Adrenal gland (tissue), 12 donors: ENCODE measurements around the gene MFF. TPM values are rescaled to one million over a fixed set of nuclear protein-coding genes. Genes with fewer than 3 reads are reported as not detected.

Source experiments
- DNase-seq, 7 donors: peaks; one replicate each; pipeline ENCODE4 v3.0.0-alpha.2; 2019 to 2020
- H3K27ac ChIP-seq, 5 donors: fragments of 200-600 bp; sonication (generic) in 4 of 5; 1 replicate in 3 of 5; 2 replicates in 2 of 5; pipeline versions ENCODE4 v1.5.1 to v1.8.0; 2016 to 2020; ENCODE audit warnings: mild to moderate bottlenecking in 1 of 5
- H3K27me3 ChIP-seq: fragments of 200-600 bp; 2 replicates; pipeline ENCODE4 v1.8.0; 2021
- H3K36me3 ChIP-seq, 2 donors: fragments of 200-600 bp; replicated peaks in 1 of 2; 1 replicate in 1 of 2; 2 replicates in 1 of 2; pipeline versions ENCODE4 v1.5.1 to v1.8.0; 2018 to 2022
- H3K4me1 ChIP-seq, 2 donors: fragments of 200-600 bp; replicated peaks in 1 of 2; 1 replicate in 1 of 2; 2 replicates in 1 of 2; pipeline versions ENCODE4 v1.5.1 to v1.8.0; 2018 to 2021
- H3K4me3 ChIP-seq, 4 donors: fragments of 200-600 bp; sonication (generic) in 3 of 4; one replicate each; pipeline ENCODE4 v1.5.1; 2016 to 2018
- H3K9me3 ChIP-seq, 3 donors: fragments of 200-600 bp; sonication (generic) in 1 of 3; replicated peaks in 1 of 3; 1 replicate in 2 of 3; 2 replicates in 1 of 3; pipeline versions ENCODE4 v1.5.1 to v1.8.0; 2016 to 2021
- CTCF ChIP-seq, 6 experiments: fragments of 450-650 bp in 4 of 6; fragments of 200-600 bp in 2 of 6; sonication (generic) in 1 of 6; IDR thresholded peaks; 1 replicate in 5 of 6; 2 replicates in 1 of 6; pipeline versions ENCODE4 v1.5.1 to v1.8.0; 2016 to 2021; ENCODE audit warnings: antibody characterized with exemption in 6 of 6, mild to moderate bottlenecking in 2 of 6, moderate library complexity in 1 of 6
- POLR2A ChIP-seq, 2 donors: fragments of 450-650 bp; IDR thresholded peaks; one replicate each; pipeline ENCODE4 v1.6.1; 2017; ENCODE audit warnings: antibody characterized with exemption in 2 of 2, mild to moderate bottlenecking in 2 of 2, moderate library complexity in 1 of 2
- WGBS, 4 donors: extraction: QIAGEN DNeasy Blood & Tissue Kit in 2 of 4; methylation state at CpG; one replicate each; pipeline versions ENCODE4 v1.1.5 to v1.1.7; 2013 to 2017; 5-methylcytosine and 5-hydroxymethylcytosine counted together
- intact Hi-C, 2 donors: fragments of 100-400 bp; cut with DNase I; formaldehyde crosslinking; loops; one replicate each; pipeline versions ENCODE4 v1.14.1 to v1.15.0; 2022 to 2023
- polyA plus RNA-seq, 3 donors: library from polyadenylated mRNA; stranded (reverse); fragments of 200-250 nt in 2 of 3; fragments of 350-450 nt in 1 of 3; fragmentation: Illumina TruSeq in 1 of 3; extraction: RNeasy Lipid Tissue Mini Kit (QIAGEN cat#74804) in 1 of 3; gene quantifications; one replicate each; pipeline ENCODE4 v1.2.3, GENCODE V29; 2013 to 2014
- total RNA-seq, 9 donors: library from RNA; depleted of rRNA in 4 of 9; stranded (reverse); fragments of >200 nt in 4 of 9; fragments of 120-200 nt in 1 of 9; fragmentation: NEBNext Ultra II Directional in 1 of 9; extraction: Animal tissue kit (Norgen Biotek cat#: 25700) in 1 of 9; gene quantifications; one replicate each; pipeline versions ENCODE4 v1.1.0 to v1.2.4, GENCODE V29; 2013 to 2023
- donor health status: healthy with polysubstance abuse.
- donor health status: Bipolar disorder and iron deficiency.
- donor health status: DM: yes; HTN: yes; CAD: no.
- donor health status: DM: no; HTN: no; CAD: no.
- donor health status: DM: no; HTN: no; CAD: no.
- donor health status: DM: yes; HTN: yes; CAD: no.

Gene MFF
- total and polyA plus RNA-seq, 12 donors = 58.0 to 156 (median 104) TPM

GRCh38 chr2:227317834-227318233 is 7.2 kb upstream of the MFF start:
- Histone ChIP-seq H3K27ac (no peak overlapping the region), H3K36me3 (no peaks in the 10 kb centered on the region), H3K4me3 (no peak overlapping the region), H3K27me3 (no peaks in the 10 kb centered on the region), H3K9me3 (no peaks in the 10 kb centered on the region), H3K4me1 (no peaks in the 10 kb centered on the region)
- WGBS, 4 donors = 83 to 95% (median 92%) methylated on average over 2 of the region's 2 CpGs
- TF ChIP-seq POLR2A (IDR thresholded peaks at IDR 0.05) (no peak), CTCF (IDR thresholded peaks at IDR 0.05) (no peak)
- intact Hi-C loops = no loop called here
- DNase-seq = no peak

- Histone ChIP-seq H3K4me1 (peaks cover 0 to 4% of the 10 kb centered on the region in 2 donors), H3K4me3 (no peak overlapping the region), H3K27ac (no peak overlapping the region), H3K9me3 (no peaks in the 10 kb centered on the region), H3K27me3 (no peaks in the 10 kb centered on the region), H3K36me3 (no peaks in the 10 kb centered on the region)
- WGBS, 4 donors = 92 to 93% (median 93%) methylated on average over 14 to 33 of the region's 33 CpGs
- TF ChIP-seq POLR2A (IDR thresholded peaks at IDR 0.05) (no peak), CTCF (IDR thresholded peaks at IDR 0.05) (no peak)
- intact Hi-C loops = no loop called here
- DNase-seq = no peak
Observed at GRCh38 chr2:227320305-227321094, 4.6 kb upstream of the MFF start.

DNA sequence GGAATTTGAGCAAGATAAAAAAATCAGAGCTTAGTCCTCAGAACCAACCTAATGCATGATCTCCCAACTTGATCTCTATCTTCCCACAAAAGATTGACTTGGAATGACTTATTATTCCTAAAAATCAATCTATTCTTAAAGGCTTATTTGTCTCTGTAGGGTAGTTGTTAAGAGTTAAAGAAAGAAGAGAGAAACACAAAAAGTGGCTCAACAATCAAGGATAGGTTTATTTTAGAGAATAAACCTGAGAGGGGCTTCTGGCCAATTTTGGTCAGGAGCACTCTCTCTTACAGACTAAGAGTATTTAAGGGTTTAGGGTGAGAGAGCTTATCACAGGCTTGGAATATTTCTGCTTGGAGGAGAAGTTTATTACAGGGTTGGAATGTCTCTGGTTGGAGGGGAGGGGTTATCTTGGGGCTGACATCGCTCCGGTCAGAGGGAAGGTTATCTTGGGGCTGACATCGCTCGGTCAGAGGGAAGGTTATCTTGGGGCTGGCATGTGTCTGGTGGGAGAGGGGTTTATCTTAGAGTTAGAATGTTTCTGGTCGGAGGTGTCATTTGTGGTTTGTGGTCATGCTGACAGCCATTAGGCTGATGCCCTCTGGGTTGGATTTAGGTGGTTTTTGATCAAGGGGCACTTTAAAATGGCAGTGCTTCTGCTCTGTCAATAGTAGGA is 2.4 kb upstream of the MFF start:
- Histone ChIP-seq H3K9me3 (no peaks in the 10 kb centered on the region), H3K27me3 (no peaks in the 10 kb centered on the region), H3K4me3 (no peak overlapping the region), H3K36me3 (no peaks in the 10 kb centered on the region), H3K27ac (no peak overlapping the region), H3K4me1 (peaks cover 0 to 20% of the 10 kb centered on the region in 2 donors)
- intact Hi-C loops = no loop called here
- no peak for DNase-seq
- TF ChIP-seq POLR2A (IDR thresholded peaks at IDR 0.05) (no peak), CTCF (IDR thresholded peaks at IDR 0.05) (no peak)
- WGBS, 4 donors = 83 to 96% (median 90%) methylated on average over 5 of the region's 5 CpGs

- Histone ChIP-seq H3K4me3 (no peak overlapping the region), H3K36me3 (no peaks in the 10 kb centered on the region), H3K27ac (no peak overlapping the region), H3K9me3 (no peaks in the 10 kb centered on the region), H3K4me1 (peaks cover 0 to 23% of the 10 kb centered on the region in 2 donors), H3K27me3 (no peaks in the 10 kb centered on the region)
- no peak for TF ChIP-seq POLR2A (IDR thresholded peaks at IDR 0.05)
- TF ChIP-seq CTCF (IDR thresholded peaks at IDR 0.05) = no peak
- no peak for DNase-seq
- intact Hi-C loops = no loop called here
- 95 to 99% (median 98%) methylated on average over 4 of the region's 4 CpGs for WGBS, 4 donors
Observed at GRCh38 chr2:227323818-227324217, 1.2 kb upstream of the MFF start.
